Fibroblast of villous mesenchyme (primary cell): Measurements from ENCODE around the gene NRIP3. TPM values are rescaled to one million over a fixed set of nuclear protein-coding genes. Genes with fewer than 3 reads are reported as not detected.
A peak's percentile ranks its signal among the peaks of the same experiment; 100 is the strongest.
"Not testable (repeated sequence)": the region's sequence is repeated elsewhere in the genome, so short reads cannot be mapped to it uniquely, and the experiment has no call there.

Source experiments
- DNase-seq: peaks from one replicate; pipeline ENCODE4 v3.0.0-alpha.2; 2010; ENCODE audit warnings: low read depth
- H3K4me3 ChIP-seq: 2 replicates; pipeline ENCODE4 v1.5.1; 2011; ENCODE audit warnings: low read depth, mild to moderate bottlenecking, low read length
- CTCF ChIP-seq: IDR thresholded peaks from 2 replicates; pipeline ENCODE4 v1.5.1; 2012; ENCODE audit warnings: low read depth, mild to moderate bottlenecking, low read length; ENCODE audit not compliant: insufficient read depth
- total RNA-seq: library from RNA; depleted of rRNA; stranded (reverse); fragments of >200 nt; gene quantifications from 2 replicates; pipeline ENCODE4 v1.2.3, GENCODE V29; 2012

Gene NRIP3
- total RNA-seq, 1 donor: 10.8 TPM

- no peak overlapping the region for H3K4me3 ChIP-seq
- no peak for DNase-seq
- no peak for TF ChIP-seq CTCF
These were observed 16.1 kb upstream of the NRIP3 start for GRCh38 chr11:9019861-9020260.

GRCh38 chr11:9017773-9018172, 14.0 kb upstream of the NRIP3 start:
- no peak overlapping the region for H3K4me3 ChIP-seq
- TF ChIP-seq CTCF: no peak
- peak; percentile 24 for DNase-seq

GRCh38 chr11:9016916-9017642, 13.3 kb upstream of the NRIP3 start:
- H3K4me3 ChIP-seq: no peak overlapping the region
- TF ChIP-seq CTCF: no peak
- peak; percentile 44 for DNase-seq

GRCh38 chr11:9015677-9016076, 11.9 kb upstream of the NRIP3 start:
- TF ChIP-seq CTCF: peak; percentile 91

GRCh38 chr11:9014826-9015225, 11.0 kb upstream of the NRIP3 start:
- no peak for TF ChIP-seq CTCF
- no peak for DNase-seq
- H3K4me3 ChIP-seq: no peak overlapping the region

More at GRCh38 chr11:9015677-9016076, 11.9 kb upstream of the NRIP3 start:
- DNase-seq: peak; percentile 82
- no peak overlapping the region for H3K4me3 ChIP-seq

- TF ChIP-seq CTCF: no peak
- no peak overlapping the region for H3K4me3 ChIP-seq
- no peak for DNase-seq
These were observed 9.6 kb upstream of the NRIP3 start for GRCh38 chr11:9013373-9013772.

GRCh38 chr11:9009538-9009937, 5.7 kb upstream of the NRIP3 start:
- DNase-seq, H3K4me3 ChIP-seq: not testable (repeated sequence)
